Skeletal muscle satellite cell (primary cell): ENCODE data around the gene TREX2.
A peak's percentile ranks its signal among the peaks of the same experiment; 100 is the strongest.

ENCODE experiments used
- H3K27me3 ChIP-seq: 2 replicates; pipeline ENCODE4 v1.7.0; 2013; ENCODE audit warnings: low read length; ENCODE audit not compliant: control insufficient read depth, insufficient read depth
- H3K36me3 ChIP-seq: 2 replicates; pipeline ENCODE4 v1.7.0; 2013; ENCODE audit warnings: mild to moderate bottlenecking, control low read depth, low read length; ENCODE audit not compliant: insufficient read depth
- H3K4me1 ChIP-seq: 2 replicates; pipeline ENCODE4 v1.7.0; 2013; ENCODE audit warnings: low read length; ENCODE audit not compliant: control insufficient read depth, insufficient read depth
- H3K4me2 ChIP-seq: 2 replicates; pipeline ENCODE4 v1.7.0; 2013; ENCODE audit warnings: mild to moderate bottlenecking, low read length
- H3K4me3 ChIP-seq: 2 replicates; pipeline ENCODE4 v1.7.0; 2013; ENCODE audit warnings: low read length
- H3K9ac ChIP-seq: 2 replicates; pipeline ENCODE4 v1.7.0; 2013; ENCODE audit warnings: mild to moderate bottlenecking, low read depth, low read length, moderate library complexity
- H3K9me3 ChIP-seq: replicated peaks from 2 replicates; pipeline ENCODE4 v1.7.0; 2013; ENCODE audit warnings: mild to moderate bottlenecking, control low read depth, low read length

The TREX2 gene

GRCh38 chrX:153474718-153475117 is 28.9 kb upstream of the TREX2 start:
- Histone ChIP-seq H3K4me2 (peak overlapping the region; percentile 49), H3K36me3 (no peaks in the 10 kb centered on the region), H3K9ac (no peak overlapping the region), H3K9me3 (no peaks in the 10 kb centered on the region), H3K4me3 (peak overlapping the region; percentile 39), H3K27me3 (no peaks in the 10 kb centered on the region), H3K4me1 (peaks cover 20% of the 10 kb centered on the region)

GRCh38 chrX:153474266-153474665 is 28.4 kb upstream of the TREX2 start:
- no peak overlapping the region for H3K9ac ChIP-seq
- H3K9me3 ChIP-seq: no peaks in the 10 kb centered on the region
- no peak overlapping the region for H3K4me3 ChIP-seq
- H3K27me3 ChIP-seq: no peaks in the 10 kb centered on the region
- H3K4me1 ChIP-seq: peaks cover 24% of the 10 kb centered on the region
- no peaks in the 10 kb centered on the region for H3K36me3 ChIP-seq
- no peak overlapping the region for H3K4me2 ChIP-seq

GRCh38 chrX:153473126-153473525 is 27.3 kb upstream of the TREX2 start:
- no peaks in the 10 kb centered on the region for H3K36me3 ChIP-seq
- H3K4me3 ChIP-seq: no peak overlapping the region
- H3K4me1 ChIP-seq: peaks cover 30% of the 10 kb centered on the region
- H3K9ac ChIP-seq: no peak overlapping the region
- no peaks in the 10 kb centered on the region for H3K27me3 ChIP-seq
- no peak overlapping the region for H3K4me2 ChIP-seq
- H3K9me3 ChIP-seq: no peaks in the 10 kb centered on the region

GRCh38 chrX:153471663-153472280 is 25.9 kb upstream of the TREX2 start:
- Histone ChIP-seq H3K9ac (no peak overlapping the region), H3K36me3 (no peaks in the 10 kb centered on the region), H3K4me1 (peaks cover 23% of the 10 kb centered on the region), H3K4me2 (no peak overlapping the region), H3K9me3 (no peaks in the 10 kb centered on the region), H3K4me3 (no peak overlapping the region), H3K27me3 (no peaks in the 10 kb centered on the region)

- Histone ChIP-seq H3K36me3 (no peaks in the 10 kb centered on the region), H3K9ac (peak within 1 kb of the TSS; percentile 62), H3K27me3 (no peaks in the 10 kb centered on the region), H3K4me2 (peak within 1 kb of the TSS; percentile 94), H3K9me3 (no peaks in the 10 kb centered on the region), H3K4me1 (peaks cover 18% of the 10 kb centered on the region), H3K4me3 (peak within 1 kb of the TSS; percentile 74)
Measured at GRCh38 chrX:153470411-153471363, 24.8 kb upstream of the TREX2 start, which contains the start of gene HAUS7. Gene HAUS7 (minus strand): TSS chrX:153470576. CDS start chrX:153470557, 19 bp downstream.

- H3K4me2 ChIP-seq: peak overlapping the region; percentile 94
- peaks cover 12% of the 10 kb centered on the region for H3K4me1 ChIP-seq
- no peaks in the 10 kb centered on the region for H3K27me3 ChIP-seq
- peak overlapping the region; percentile 62 for H3K9ac ChIP-seq
- H3K36me3 ChIP-seq: no peaks in the 10 kb centered on the region
- peak overlapping the region; percentile 74 for H3K4me3 ChIP-seq
- H3K9me3 ChIP-seq: no peaks in the 10 kb centered on the region
Measured at GRCh38 chrX:153469811-153470410, 24.1 kb upstream of the TREX2 start.

- no peak overlapping the region for H3K9ac ChIP-seq
- no peak overlapping the region for H3K4me3 ChIP-seq
- peak overlapping the region; percentile 27 for H3K4me2 ChIP-seq
- H3K27me3 ChIP-seq: no peaks in the 10 kb centered on the region
- no peaks in the 10 kb centered on the region for H3K9me3 ChIP-seq
- peaks cover 11% of the 10 kb centered on the region for H3K4me1 ChIP-seq
- peaks cover 3% of the 10 kb centered on the region for H3K36me3 ChIP-seq
Measured at GRCh38 chrX:153468008-153468580, 22.2 kb upstream of the TREX2 start.

- Histone ChIP-seq H3K36me3 (peaks cover 3% of the 10 kb centered on the region), H3K4me3 (no peak overlapping the region), H3K9ac (no peak overlapping the region), H3K4me2 (no peak overlapping the region), H3K27me3 (no peaks in the 10 kb centered on the region), H3K9me3 (no peaks in the 10 kb centered on the region), H3K4me1 (peaks cover 11% of the 10 kb centered on the region)
Measured at GRCh38 chrX:153465691-153466380, 20.0 kb upstream of the TREX2 start.

GRCh38 chrX:153464116-153464515 is 18.3 kb upstream of the TREX2 start:
- Histone ChIP-seq H3K4me2 (no peak overlapping the region), H3K36me3 (peaks cover 3% of the 10 kb centered on the region), H3K4me3 (no peak overlapping the region), H3K9me3 (no peaks in the 10 kb centered on the region), H3K9ac (no peak overlapping the region), H3K4me1 (peaks cover 16% of the 10 kb centered on the region), H3K27me3 (no peaks in the 10 kb centered on the region)

GRCh38 chrX:153463556-153463955 is 17.7 kb upstream of the TREX2 start:
- H3K9me3 ChIP-seq: no peaks in the 10 kb centered on the region
- no peaks in the 10 kb centered on the region for H3K27me3 ChIP-seq
- H3K4me2 ChIP-seq: no peak overlapping the region
- no peak overlapping the region for H3K4me3 ChIP-seq
- peaks cover 3% of the 10 kb centered on the region for H3K36me3 ChIP-seq
- H3K9ac ChIP-seq: no peak overlapping the region
- H3K4me1 ChIP-seq: peaks cover 15% of the 10 kb centered on the region

- Histone ChIP-seq H3K4me3 (no peak overlapping the region), H3K27me3 (no peaks in the 10 kb centered on the region), H3K9me3 (no peaks in the 10 kb centered on the region), H3K4me1 (peaks cover 10% of the 10 kb centered on the region), H3K36me3 (peaks cover 3% of the 10 kb centered on the region), H3K9ac (no peak overlapping the region), H3K4me2 (no peak overlapping the region)
Measured at GRCh38 chrX:153463031-153463430, 17.2 kb upstream of the TREX2 start.
